Activated naive CD8-positive, alpha-beta T cell (primary cell): Measurements from ENCODE around the gene GBA2.

Experiments
- H3K27ac Mint-ChIP-seq: one replicate; pipeline ENCODE4 v1.8.0; 2021; ENCODE audit warnings: mixed read lengths
- H3K27me3 Mint-ChIP-seq: one replicate; pipeline ENCODE4 v1.8.0; 2021; ENCODE audit warnings: mixed read lengths
- H3K36me3 Mint-ChIP-seq: one replicate; pipeline ENCODE4 v1.8.0; 2021; ENCODE audit warnings: mixed read lengths
- H3K4me1 Mint-ChIP-seq: one replicate; pipeline ENCODE4 v1.8.0; 2021; ENCODE audit warnings: low read depth, mixed read lengths
- H3K4me3 Mint-ChIP-seq: one replicate; pipeline ENCODE4 v1.8.0; 2021; ENCODE audit warnings: mild to moderate bottlenecking, mixed read lengths
- H3K9me3 Mint-ChIP-seq: one replicate; pipeline ENCODE4 v1.8.0; 2021; ENCODE audit warnings: low read depth, mixed read lengths

The GBA2 gene

GRCh38 chr9:35736201-35736633, 12.8 kb downstream of the GBA2 start:
- no peak overlapping the region for H3K27ac Mint-ChIP-seq
- H3K4me1 Mint-ChIP-seq = peaks cover 25% of the 10 kb centered on the region
- H3K4me3 Mint-ChIP-seq = no peak overlapping the region
- H3K36me3 Mint-ChIP-seq = peaks cover 2% of the 10 kb centered on the region
- no peaks in the 10 kb centered on the region for H3K27me3 Mint-ChIP-seq
- H3K9me3 Mint-ChIP-seq = no peaks in the 10 kb centered on the region

DNA sequence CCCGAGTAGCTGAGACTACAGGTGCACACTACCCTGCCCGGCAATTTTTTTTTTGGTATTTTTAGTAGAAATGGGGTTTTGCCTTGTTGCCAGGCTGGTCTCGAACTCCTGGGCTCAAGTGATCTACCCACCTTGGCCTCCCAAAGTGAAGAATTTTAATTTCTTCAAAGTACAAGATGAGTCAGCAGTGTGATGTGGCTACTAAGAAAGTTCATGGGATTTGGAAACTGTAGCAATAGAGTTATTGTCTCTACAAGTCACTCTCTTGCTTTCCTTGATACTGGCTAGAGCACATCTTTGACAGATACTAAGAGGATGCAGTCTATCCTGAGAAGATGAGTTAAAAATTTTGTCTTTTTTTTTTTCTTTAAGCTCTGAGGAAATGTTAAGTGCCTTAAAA, 14.9 kb downstream of the GBA2 start:
- H3K9me3 Mint-ChIP-seq = no peaks in the 10 kb centered on the region
- peak overlapping the region; percentile 61 for H3K4me3 Mint-ChIP-seq
- peaks cover 2% of the 10 kb centered on the region for H3K36me3 Mint-ChIP-seq
- peaks cover 25% of the 10 kb centered on the region for H3K4me1 Mint-ChIP-seq
- H3K27me3 Mint-ChIP-seq = no peaks in the 10 kb centered on the region
- H3K27ac Mint-ChIP-seq = peak overlapping the region; percentile 12

DNA sequence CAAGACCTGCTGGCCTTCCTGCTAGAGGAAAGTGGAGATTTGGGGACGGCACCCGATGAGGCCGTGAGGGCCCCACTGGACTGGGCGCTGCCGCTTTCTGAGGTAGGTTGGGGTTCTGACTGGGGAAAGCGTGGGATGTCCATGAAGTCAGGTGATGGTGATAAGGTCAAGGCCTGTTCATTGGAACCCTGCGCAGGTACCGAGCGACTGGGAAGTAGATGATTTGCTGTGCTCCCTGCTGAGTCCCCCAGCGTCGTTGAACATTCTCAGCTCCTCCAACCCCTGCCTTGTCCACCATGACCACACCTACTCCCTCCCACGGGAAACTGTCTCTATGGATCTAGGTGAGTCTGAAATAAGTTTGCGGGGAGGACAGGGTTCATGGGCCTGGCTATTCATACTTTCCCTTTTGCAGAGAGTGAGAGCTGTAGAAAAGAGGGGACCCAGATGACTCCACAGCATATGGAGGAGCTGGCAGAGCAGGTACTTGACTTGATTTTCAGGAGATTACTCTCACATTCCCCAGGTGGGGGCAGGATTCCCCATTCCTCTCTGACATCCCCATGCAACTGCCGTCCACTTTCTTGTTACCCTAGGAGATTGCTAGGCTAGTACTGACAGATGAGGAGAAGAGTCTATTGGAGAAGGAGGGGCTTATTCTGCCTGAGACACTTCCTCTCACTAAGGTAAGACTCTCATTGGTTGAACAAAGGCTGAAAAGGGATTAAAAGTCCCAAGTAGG, 16.1 kb downstream of the GBA2 start:
- no peak overlapping the region for H3K4me3 Mint-ChIP-seq
- H3K36me3 Mint-ChIP-seq = peaks cover 2% of the 10 kb centered on the region
- no peaks in the 10 kb centered on the region for H3K9me3 Mint-ChIP-seq
- peak overlapping the region; percentile 91 for H3K27ac Mint-ChIP-seq
- H3K4me1 Mint-ChIP-seq = peaks cover 25% of the 10 kb centered on the region
- no peaks in the 10 kb centered on the region for H3K27me3 Mint-ChIP-seq

DNA sequence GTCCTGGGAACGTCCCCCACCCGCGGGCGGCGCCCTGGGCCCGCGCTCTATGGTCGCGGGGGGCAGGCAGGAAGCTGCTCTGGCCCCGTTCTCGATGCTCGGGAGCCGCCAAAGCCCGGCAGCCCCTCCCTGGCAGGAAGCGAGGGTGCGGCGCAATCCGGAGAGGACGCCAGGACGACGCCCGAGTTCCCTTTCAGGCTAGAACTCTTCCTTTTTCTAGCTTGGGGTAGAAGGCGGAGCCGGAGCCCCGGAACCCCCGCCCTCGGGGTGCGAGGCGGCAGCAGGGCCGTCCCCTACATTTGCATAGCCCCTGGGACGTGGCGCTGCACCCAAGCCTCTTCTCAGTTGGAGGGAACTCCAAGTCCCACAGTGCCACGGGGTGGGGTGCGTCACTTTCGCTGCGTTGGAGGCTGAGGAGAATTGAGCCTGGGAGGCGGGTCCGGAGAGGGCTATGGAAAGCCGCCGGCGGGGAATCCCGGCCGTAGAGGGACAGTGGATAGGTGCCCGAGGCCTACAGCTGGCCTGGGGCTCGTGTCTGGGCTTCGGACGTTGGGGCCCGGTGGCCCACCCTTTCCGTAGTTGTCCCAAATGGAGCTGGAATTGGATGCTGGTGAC, 16.7 kb downstream of the GBA2 start, which contains the start of the genes CREB3 and TLN1:
TSS of gene CREB3 (plus strand) at position 482 of the 615 bp plus-strand sequence. CDS start at position 589, 107 bp downstream.
TSS of gene TLN1 (minus strand) at position 11 of the 615 bp plus-strand sequence. CDS start 6,501 bp downstream, outside the sequence.
- H3K36me3 Mint-ChIP-seq = peaks cover 2% of the 10 kb centered on the region
- H3K4me3 Mint-ChIP-seq = no peak within 1 kb of the TSS
- no peaks in the 10 kb centered on the region for H3K9me3 Mint-ChIP-seq
- H3K27me3 Mint-ChIP-seq = no peaks in the 10 kb centered on the region
- H3K27ac Mint-ChIP-seq = peak within 1 kb of the TSS; percentile 91
- peaks cover 25% of the 10 kb centered on the region for H3K4me1 Mint-ChIP-seq

GRCh38 chr9:35731415-35732184, 17.4 kb downstream of the GBA2 start:
- H3K36me3 Mint-ChIP-seq = peaks cover 6% of the 10 kb centered on the region
- peaks cover 25% of the 10 kb centered on the region for H3K4me1 Mint-ChIP-seq
- H3K4me3 Mint-ChIP-seq = no peak overlapping the region
- H3K27ac Mint-ChIP-seq = peak overlapping the region; percentile 91
- no peaks in the 10 kb centered on the region for H3K9me3 Mint-ChIP-seq
- H3K27me3 Mint-ChIP-seq = no peaks in the 10 kb centered on the region

- H3K4me1 Mint-ChIP-seq = peaks cover 18% of the 10 kb centered on the region
- no peaks in the 10 kb centered on the region for H3K27me3 Mint-ChIP-seq
- H3K36me3 Mint-ChIP-seq = peaks cover 3% of the 10 kb centered on the region
- no peak overlapping the region for H3K4me3 Mint-ChIP-seq
- peak overlapping the region; percentile 72 for H3K27ac Mint-ChIP-seq
- no peaks in the 10 kb centered on the region for H3K9me3 Mint-ChIP-seq
These were observed 18.6 kb downstream of the GBA2 start for GRCh38 chr9:35730486-35730854.

DNA sequence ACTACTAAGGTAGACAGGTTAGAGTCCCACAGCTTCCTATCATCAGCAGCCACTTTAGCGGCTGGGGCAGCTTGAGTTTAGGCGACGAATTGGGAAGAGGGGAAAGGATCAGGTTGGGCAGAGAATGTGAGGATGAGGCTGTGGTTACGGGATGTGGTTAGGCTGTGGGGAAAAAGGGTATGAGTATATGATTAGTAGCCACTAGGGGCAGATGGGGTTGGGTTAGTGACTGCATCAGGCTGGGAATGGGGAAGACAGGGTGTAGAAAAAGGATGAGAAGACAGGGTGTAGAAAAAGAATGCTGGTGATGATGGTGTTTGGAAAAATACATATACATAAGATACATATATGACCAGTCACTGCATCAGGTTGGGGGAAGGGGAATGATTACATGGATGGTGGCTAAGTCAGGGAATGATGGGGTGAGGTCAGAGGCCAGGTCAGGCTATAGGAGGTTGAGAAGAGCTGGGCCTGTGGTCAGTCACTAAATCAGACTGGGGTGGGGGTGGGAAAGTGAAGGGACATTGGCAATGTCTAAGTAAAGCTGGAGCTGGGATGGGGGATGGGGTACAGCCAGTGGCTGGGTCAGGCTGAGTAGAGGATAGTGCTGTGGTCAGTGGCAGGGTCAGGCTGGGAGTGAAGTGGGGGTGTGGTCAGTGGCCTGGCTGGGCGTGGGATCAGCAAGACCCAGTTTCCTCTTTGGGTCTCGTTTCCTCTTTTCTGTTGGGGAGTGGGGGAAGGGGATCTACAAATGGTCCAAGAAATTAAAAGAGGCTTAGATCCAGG, 19.1 kb downstream of the GBA2 start:
- Mint-ChIP-seq H3K9me3 (no peaks in the 10 kb centered on the region), H3K27ac (peak overlapping the region; percentile 72), H3K4me3 (no peak overlapping the region)

DNA sequence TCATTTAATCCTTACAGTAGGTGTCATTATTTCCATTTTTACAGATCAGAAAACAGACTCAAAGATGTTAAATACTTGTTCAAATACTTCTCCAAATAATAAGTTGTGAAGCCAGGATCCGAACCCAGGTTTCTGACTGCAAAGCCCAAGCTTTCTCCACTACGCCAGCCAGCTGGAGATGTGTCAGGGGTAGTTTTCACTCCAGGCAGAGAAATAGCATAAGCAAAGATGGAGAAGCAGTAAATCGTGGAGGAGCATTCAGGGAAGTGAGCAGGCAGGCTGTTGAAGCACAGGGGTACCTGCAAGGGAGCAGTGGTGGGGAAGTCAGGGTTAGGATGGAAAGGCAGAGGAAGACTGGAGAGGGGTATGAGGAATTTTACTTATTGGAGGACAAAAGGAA, 19.9 kb downstream of the GBA2 start:
- Mint-ChIP-seq H3K36me3 (peaks cover 9% of the 10 kb centered on the region), H3K27me3 (no peaks in the 10 kb centered on the region), H3K4me3 (no peak overlapping the region), H3K27ac (no peak overlapping the region), H3K9me3 (no peaks in the 10 kb centered on the region), H3K4me1 (peaks cover 14% of the 10 kb centered on the region)

More for the DNA sequence above, 19.1 kb downstream of the GBA2 start:
- H3K36me3 Mint-ChIP-seq = peaks cover 4% of the 10 kb centered on the region
- H3K27me3 Mint-ChIP-seq = no peaks in the 10 kb centered on the region
- peaks cover 17% of the 10 kb centered on the region for H3K4me1 Mint-ChIP-seq

- Mint-ChIP-seq H3K4me3 (no peak overlapping the region), H3K9me3 (no peaks in the 10 kb centered on the region), H3K4me1 (peaks cover 7% of the 10 kb centered on the region), H3K27ac (no peak overlapping the region), H3K27me3 (no peaks in the 10 kb centered on the region), H3K36me3 (peaks cover 9% of the 10 kb centered on the region)
These were observed 20.7 kb downstream of the GBA2 start for GRCh38 chr9:35728041-35728971.

DNA sequence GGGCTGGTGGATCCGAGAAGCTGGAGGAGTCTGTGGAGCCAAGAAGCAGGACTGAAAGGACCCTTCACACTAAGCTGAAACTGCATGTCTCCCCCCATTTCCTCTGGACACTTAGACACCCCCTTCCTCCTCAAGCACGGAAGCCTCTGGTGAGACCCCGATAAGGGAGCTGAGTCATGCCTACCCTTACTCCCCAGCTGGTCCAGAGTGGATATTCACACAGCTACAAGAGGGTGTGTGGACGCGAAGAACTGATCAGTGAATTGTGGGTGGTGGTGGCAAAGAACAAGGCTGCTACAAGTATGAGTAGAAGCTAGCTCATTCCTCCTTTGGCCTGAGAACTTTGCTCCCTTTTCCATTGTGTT, 21.4 kb downstream of the GBA2 start:
- Mint-ChIP-seq H3K36me3 (peaks cover 9% of the 10 kb centered on the region), H3K4me3 (no peak overlapping the region), H3K27me3 (no peaks in the 10 kb centered on the region), H3K9me3 (no peaks in the 10 kb centered on the region), H3K4me1 (peaks cover 2% of the 10 kb centered on the region), H3K27ac (no peak overlapping the region)

DNA sequence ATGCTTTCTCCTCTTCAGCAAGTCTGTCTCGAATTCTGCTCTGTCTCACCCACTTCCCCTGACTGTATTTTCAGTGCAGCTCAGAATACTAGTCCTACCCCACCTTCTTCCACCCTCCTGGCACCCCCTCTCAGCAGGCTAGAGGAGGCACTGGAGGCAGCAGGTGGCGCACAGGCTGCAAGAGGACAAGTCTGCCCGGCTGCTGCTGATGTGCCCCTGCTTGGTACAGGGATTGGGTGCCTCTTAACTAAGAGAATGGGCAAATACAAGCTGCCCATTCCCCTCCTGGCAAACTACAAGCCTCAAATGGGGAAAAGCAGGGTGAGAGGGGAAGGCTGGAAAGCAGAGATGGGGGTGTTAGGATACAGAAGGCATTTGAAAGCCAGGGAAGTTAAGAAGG, 22.1 kb downstream of the GBA2 start:
- H3K36me3 Mint-ChIP-seq = peaks cover 9% of the 10 kb centered on the region
- H3K27ac Mint-ChIP-seq = no peak overlapping the region
- peak overlapping the region; percentile 77 for H3K4me3 Mint-ChIP-seq
- H3K9me3 Mint-ChIP-seq = no peaks in the 10 kb centered on the region
- H3K4me1 Mint-ChIP-seq = no peaks in the 10 kb centered on the region
- no peaks in the 10 kb centered on the region for H3K27me3 Mint-ChIP-seq

- Mint-ChIP-seq H3K27ac (no peak overlapping the region), H3K27me3 (no peaks in the 10 kb centered on the region), H3K9me3 (no peaks in the 10 kb centered on the region), H3K4me3 (no peak overlapping the region), H3K4me1 (no peaks in the 10 kb centered on the region), H3K36me3 (peaks cover 9% of the 10 kb centered on the region)
These were observed 23.7 kb downstream of the GBA2 start for GRCh38 chr9:35725362-35725761.

- Mint-ChIP-seq H3K4me1 (no peaks in the 10 kb centered on the region), H3K36me3 (peaks cover 9% of the 10 kb centered on the region), H3K9me3 (no peaks in the 10 kb centered on the region), H3K27me3 (no peaks in the 10 kb centered on the region), H3K4me3 (no peak overlapping the region), H3K27ac (no peak overlapping the region)
These were observed 25.1 kb downstream of the GBA2 start for GRCh38 chr9:35723908-35724307.

GRCh38 chr9:35723426-35723825, 25.6 kb downstream of the GBA2 start:
- H3K27me3 Mint-ChIP-seq = no peaks in the 10 kb centered on the region
- H3K27ac Mint-ChIP-seq = no peak overlapping the region
- H3K36me3 Mint-ChIP-seq = peaks cover 9% of the 10 kb centered on the region
- no peaks in the 10 kb centered on the region for H3K9me3 Mint-ChIP-seq
- no peaks in the 10 kb centered on the region for H3K4me1 Mint-ChIP-seq
- H3K4me3 Mint-ChIP-seq = no peak overlapping the region
